GM23248 (cell line): ENCODE results near the gene PRKRIP1.

Experiments used
- EZH2 ChIP-seq: fragments of 200-600 bp; sonication (generic); IDR thresholded peaks from 2 replicates; pipeline ENCODE4 v1.6.1; 2018; ENCODE audit warnings: antibody characterized with exemption, mild to moderate bottlenecking; ENCODE audit not compliant: insufficient read depth, poor library complexity, severe bottlenecking
- EZH2phosphoT487 ChIP-seq: fragments of 200-600 bp; sonication (generic); IDR thresholded peaks from 2 replicates; pipeline ENCODE4 v1.6.1; 2018; ENCODE audit warnings: antibody characterized with exemption, moderate library complexity, mild to moderate bottlenecking, low read depth; ENCODE audit not compliant: insufficient read depth

DNA sequence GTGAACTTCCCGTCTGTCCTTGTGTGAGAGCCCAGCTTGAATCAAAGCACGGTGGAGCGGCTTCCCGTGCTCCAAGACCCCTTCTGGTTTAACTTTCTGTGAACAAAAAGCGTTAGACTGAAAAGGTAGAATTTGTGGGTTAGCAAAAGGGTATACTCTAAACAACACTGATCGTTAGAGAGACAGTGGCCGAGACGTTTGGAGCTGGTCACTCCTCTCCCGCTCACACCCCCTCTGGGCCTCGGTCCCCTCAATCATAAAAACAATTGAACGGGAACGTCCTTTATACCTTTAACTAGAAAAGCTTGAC, 502 bp downstream of the PRKRIP1 start:
- TF ChIP-seq EZH2 (no peak), EZH2phosphoT487 (no peak)
